H9 (cell line): ENCODE data around the gene ALLC. TPM values are rescaled to one million over a fixed set of nuclear protein-coding genes. Genes with fewer than 3 reads are reported as not detected.

Experiments
- DNase-seq: peaks from one replicate; pipeline ENCODE4 v3.0.0-alpha.2; 2017
- H2AFZ ChIP-seq: one replicate; pipeline ENCODE4 v1.6.1; 2013; ENCODE audit warnings: mild to moderate bottlenecking, low read length, control low read depth, moderate library complexity
- H2AK5ac ChIP-seq: 2 replicates; pipeline ENCODE4 v1.6.1; 2013; ENCODE audit warnings: low read length, control low read depth, mixed read lengths; ENCODE audit not compliant: insufficient read length
- H2BK120ac ChIP-seq: one replicate; pipeline ENCODE4 v1.6.1; 2013; ENCODE audit warnings: low read depth, mild to moderate bottlenecking, low read length, control low read depth, inconsistent platforms; ENCODE audit not compliant: poor library complexity, severe bottlenecking
- H2BK12ac ChIP-seq: 2 replicates; pipeline ENCODE4 v1.6.1; 2013; ENCODE audit warnings: low read length, control low read depth, mixed read lengths, low read depth; ENCODE audit not compliant: insufficient read length
- H2BK15ac ChIP-seq: 2 replicates; pipeline ENCODE4 v1.6.1; 2013; ENCODE audit warnings: low read depth, low read length, control low read depth
- H2BK20ac ChIP-seq: one replicate; pipeline ENCODE4 v1.6.1; 2013; ENCODE audit warnings: low read depth, mild to moderate bottlenecking, low read length, control low read depth, inconsistent platforms; ENCODE audit not compliant: poor library complexity, severe bottlenecking
- H2BK5ac ChIP-seq: 2 replicates; pipeline ENCODE4 v1.6.1; 2013; ENCODE audit warnings: low read length, control low read depth, mixed read lengths; ENCODE audit not compliant: insufficient read length
- H3K14ac ChIP-seq: 2 replicates; pipeline ENCODE4 v1.6.1; 2013; ENCODE audit warnings: low read length, control low read depth; ENCODE audit not compliant: insufficient read depth
- H3K18ac ChIP-seq: 2 replicates; pipeline ENCODE4 v1.6.1; 2013; ENCODE audit warnings: low read depth, mild to moderate bottlenecking, mixed read lengths, low read length, control low read depth; ENCODE audit not compliant: insufficient read length
- H3K23ac ChIP-seq: 2 replicates; pipeline ENCODE4 v1.6.1; 2013; ENCODE audit warnings: low read length, control low read depth, mixed read lengths, low read depth; ENCODE audit not compliant: insufficient read length
- H3K23me2 ChIP-seq: 2 replicates; pipeline ENCODE4 v1.6.1; 2013; ENCODE audit warnings: low read depth, mild to moderate bottlenecking, mixed read lengths, low read length, control low read depth; ENCODE audit not compliant: insufficient read length, poor library complexity, severe bottlenecking
- H3K27ac ChIP-seq: 2 replicates; pipeline ENCODE4 v1.5.1; 2013; ENCODE audit warnings: low read length, control low read depth, mixed read lengths, low read depth; ENCODE audit not compliant: insufficient read length
- H3K27me3 ChIP-seq: 2 replicates; pipeline ENCODE4 v1.6.1; 2013; ENCODE audit warnings: low read length, control low read depth, inconsistent platforms; ENCODE audit not compliant: insufficient read depth
- H3K4ac ChIP-seq: 2 replicates; pipeline ENCODE4 v1.6.1; 2013; ENCODE audit warnings: low read depth, mild to moderate bottlenecking, control low read depth, inconsistent platforms, low read length, moderate library complexity
- H3K4me1 ChIP-seq: 2 replicates; pipeline ENCODE4 v1.6.1; 2013; ENCODE audit warnings: low read length, control low read depth, inconsistent platforms; ENCODE audit not compliant: insufficient read depth
- H3K4me2 ChIP-seq: 2 replicates; pipeline ENCODE4 v1.6.1; 2013; ENCODE audit warnings: low read length, control low read depth, mixed read lengths; ENCODE audit not compliant: insufficient read length, insufficient read depth
- H3K56ac ChIP-seq: 2 replicates; pipeline ENCODE4 v1.6.1; 2013; ENCODE audit warnings: low read depth, mild to moderate bottlenecking, mixed read lengths, low read length, control low read depth; ENCODE audit not compliant: insufficient read length
- H3K79me1 ChIP-seq: 2 replicates; pipeline ENCODE4 v1.6.1; 2013; ENCODE audit warnings: low read depth, mild to moderate bottlenecking, moderate library complexity, low read length, control low read depth, inconsistent platforms; ENCODE audit not compliant: insufficient read depth, poor library complexity, severe bottlenecking
- H3K79me2 ChIP-seq: 2 replicates; pipeline ENCODE4 v1.6.1; 2013; ENCODE audit warnings: low read length, control low read depth, inconsistent platforms; ENCODE audit not compliant: insufficient read depth
- H3K9ac ChIP-seq: 2 replicates; pipeline ENCODE4 v1.6.1; 2013; ENCODE audit warnings: low read length, control low read depth, mixed read lengths; ENCODE audit not compliant: insufficient read length; ENCODE audit errors: extremely low read depth
- H3K9me3 ChIP-seq: one replicate; pipeline ENCODE4 v1.6.1; 2013; ENCODE audit warnings: low read depth, low read length, inconsistent platforms; ENCODE audit not compliant: control insufficient read depth
- H3T11ph ChIP-seq: one replicate; pipeline ENCODE4 v1.6.1; 2013; ENCODE audit warnings: mild to moderate bottlenecking, low read length, control low read depth, inconsistent platforms
- H4K20me1 ChIP-seq: one replicate; pipeline ENCODE4 v1.6.1; 2013; ENCODE audit not compliant: control insufficient read depth, insufficient read length, insufficient read depth
- H4K5ac ChIP-seq: 2 replicates; pipeline ENCODE4 v1.6.1; 2013; ENCODE audit warnings: low read depth, mild to moderate bottlenecking, mixed read lengths, low read length, control low read depth; ENCODE audit not compliant: insufficient read length
- H4K8ac ChIP-seq: replicated peaks from 2 replicates; pipeline ENCODE4 v1.6.1; 2013; ENCODE audit warnings: low read length, control low read depth, mixed read lengths, low read depth; ENCODE audit not compliant: insufficient read length
- H4K91ac ChIP-seq: 2 replicates; pipeline ENCODE4 v1.6.1; 2013; ENCODE audit warnings: low read depth, mild to moderate bottlenecking, moderate library complexity, mixed read lengths, low read length, control low read depth; ENCODE audit not compliant: insufficient read length
- H3K27ac Mint-ChIP-seq, 3 experiments: 2 replicates in 2 of 3; 3 replicates in 1 of 3; pipeline ENCODE4 v1.8.0; 2020 to 2021; ENCODE audit warnings: mixed read lengths in 3 of 3, mild to moderate bottlenecking in 1 of 3, moderate library complexity in 1 of 3
- H3K27me3 Mint-ChIP-seq: 2 replicates; pipeline ENCODE4 v1.8.0; 2021; ENCODE audit warnings: low read depth, mild to moderate bottlenecking, moderate library complexity, mixed read lengths
- H3K36me3 Mint-ChIP-seq, 3 experiments: 2 replicates in 2 of 3; 3 replicates in 1 of 3; pipeline ENCODE4 v1.8.0; 2020 to 2021; ENCODE audit warnings: low read depth in 3 of 3, mixed read lengths in 3 of 3; ENCODE audit not compliant: insufficient read depth in 1 of 3
- H3K4me1 Mint-ChIP-seq, 2 experiments: 2 replicates each; pipeline ENCODE4 v1.8.0; 2020; ENCODE audit warnings: mixed read lengths in 2 of 2
- H3K4me3 Mint-ChIP-seq, 2 experiments: 2 replicates in 1 of 2; 3 replicates in 1 of 2; pipeline ENCODE4 v1.8.0; 2020 to 2021; ENCODE audit warnings: mild to moderate bottlenecking in 2 of 2, mixed read lengths in 2 of 2, moderate library complexity in 1 of 2
- H3K9me3 Mint-ChIP-seq, 2 experiments: 2 replicates in 1 of 2; 3 replicates in 1 of 2; pipeline ENCODE4 v1.8.0; 2020; ENCODE audit warnings: mild to moderate bottlenecking in 2 of 2, mixed read lengths in 2 of 2, moderate library complexity in 1 of 2
- WGBS: extraction: QIAGEN DNeasy Blood & Tissue Kit; methylation state at CpG from one replicate; pipeline ENCODE4 v1.1.7; 2013; ENCODE audit warnings: missing lambda C conversion rate, low lambda C conversion rate, mixed read lengths; ENCODE audit not compliant: insufficient read length; ENCODE audit errors: extremely low coverage; 5-methylcytosine and 5-hydroxymethylcytosine counted together
- total RNA-seq: library from RNA; stranded (reverse); gene quantifications from 2 replicates; pipeline ENCODE4 v1.2.1, GENCODE V29; 2021
- TF ChIP-seq, protein P1 (sequence below): fragments of 200-600 bp; sonication (generic); conservative IDR thresholded peaks from 3 replicates; pipeline ENCODE4 v1.8.0; 2021; ENCODE audit warnings: antibody characterized with exemption, mild to moderate bottlenecking

The ALLC gene
- total RNA-seq, 1 experiment from 2014 or later = not detected

DNA sequence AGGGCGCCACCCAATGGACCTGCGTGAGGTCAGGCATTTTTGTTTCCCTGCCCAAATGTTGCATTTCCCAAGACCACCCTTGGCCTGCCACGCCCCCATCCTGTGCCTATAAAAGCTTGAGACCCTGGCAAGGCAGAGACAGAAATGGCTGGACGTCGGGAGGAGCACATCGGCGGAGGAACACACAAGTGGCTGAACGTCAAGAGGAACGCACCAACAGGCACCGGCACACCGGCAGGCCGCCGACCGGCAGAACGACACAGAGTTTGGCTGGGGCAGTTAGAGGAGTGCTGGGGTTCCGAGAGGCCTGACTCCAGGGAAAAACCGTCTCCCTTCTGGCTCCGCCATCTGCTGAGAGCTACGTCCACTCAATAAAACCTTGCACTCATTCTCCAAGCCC is 81.3 kb downstream of the ALLC start:
- no CpG with 5 or more reads among the region's 19 CpGs for WGBS
- Histone ChIP-seq H3K27me3 (no peaks in the 10 kb centered on the region), H2AK5ac (no peak overlapping the region), H2BK12ac (no peak overlapping the region), H2BK20ac (no peak overlapping the region), H3K4me1 (no peaks in the 10 kb centered on the region), H3K14ac (no peak overlapping the region), H3T11ph (no peak overlapping the region), H3K18ac (no peak overlapping the region), H3K79me1 (no peaks in the 10 kb centered on the region), H3K27ac (no peak overlapping the region), H3K23ac (no peak overlapping the region), H2BK5ac (no peak overlapping the region), H3K23me2 (no peaks in the 10 kb centered on the region), H3K56ac (no peak overlapping the region), H3K4ac (no peak overlapping the region), H4K8ac (no peak overlapping the region), H3K9ac (no peak overlapping the region), H4K5ac (no peak overlapping the region), H3K4me2 (no peak overlapping the region), H2BK15ac (no peak overlapping the region), H2AFZ (no peak overlapping the region), H3K9me3 (no peaks in the 10 kb centered on the region), H2BK120ac (no peak overlapping the region), H3K79me2 (no peaks in the 10 kb centered on the region), H4K91ac (no peak overlapping the region), H4K20me1 (no peaks in the 10 kb centered on the region)
- no peak for DNase-seq
- Mint-ChIP-seq H3K9me3 (no peaks in the 10 kb centered on the region), H3K4me3 (no peak overlapping the region), H3K36me3 (no peaks in the 10 kb centered on the region; a peak in 1 of 7 replicates), H3K27ac (no peak overlapping the region), H3K4me1 (no peaks in the 10 kb centered on the region; a peak in 1 of 4 replicates), H3K27me3 (peaks cover 12% of the 10 kb centered on the region)
- TF ChIP-seq, protein P1, sequence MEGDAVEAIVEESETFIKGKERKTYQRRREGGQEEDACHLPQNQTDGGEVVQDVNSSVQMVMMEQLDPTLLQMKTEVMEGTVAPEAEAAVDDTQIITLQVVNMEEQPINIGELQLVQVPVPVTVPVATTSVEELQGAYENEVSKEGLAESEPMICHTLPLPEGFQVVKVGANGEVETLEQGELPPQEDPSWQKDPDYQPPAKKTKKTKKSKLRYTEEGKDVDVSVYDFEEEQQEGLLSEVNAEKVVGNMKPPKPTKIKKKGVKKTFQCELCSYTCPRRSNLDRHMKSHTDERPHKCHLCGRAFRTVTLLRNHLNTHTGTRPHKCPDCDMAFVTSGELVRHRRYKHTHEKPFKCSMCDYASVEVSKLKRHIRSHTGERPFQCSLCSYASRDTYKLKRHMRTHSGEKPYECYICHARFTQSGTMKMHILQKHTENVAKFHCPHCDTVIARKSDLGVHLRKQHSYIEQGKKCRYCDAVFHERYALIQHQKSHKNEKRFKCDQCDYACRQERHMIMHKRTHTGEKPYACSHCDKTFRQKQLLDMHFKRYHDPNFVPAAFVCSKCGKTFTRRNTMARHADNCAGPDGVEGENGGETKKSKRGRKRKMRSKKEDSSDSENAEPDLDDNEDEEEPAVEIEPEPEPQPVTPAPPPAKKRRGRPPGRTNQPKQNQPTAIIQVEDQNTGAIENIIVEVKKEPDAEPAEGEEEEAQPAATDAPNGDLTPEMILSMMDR = no peak
